GM12878 (cell line): ENCODE results near the gene JADE1. TPM values are rescaled to one million over a fixed set of nuclear protein-coding genes. Genes with fewer than 3 reads are reported as not detected.

Experiments used
- ATAC-seq: fragments of 200-7000 bp; cut with Tn5 transposase; 3 replicates; pipeline ENCODE4 v1.9.1; 2020; ENCODE audit warnings: mild to moderate bottlenecking, moderate library complexity
- BruUV-seq: library from RNA; stranded (reverse); fragments of 400-500 nt; replicated peaks from 2 replicates; lab custom pipeline; 2021; lab: Mats Ljungman, UMichigan
- CTCF ChIA-PET: fragments of 300-600 bp; sonication (Branson Sonifier 250); formaldehyde crosslinking; extraction: SDS; loops from one replicate; lab custom pipeline; 2021; ENCODE audit warnings: inconsistent platforms; lab: Yijun Ruan, JAX
- POLR2A ChIA-PET: fragments of 350-600 bp; formaldehyde crosslinking; extraction: SDS; loops from one replicate; lab custom pipeline; 2021; ENCODE audit warnings: inconsistent platforms; lab: Charles Lee
- RAD21 ChIA-PET: fragments of 300-600 bp; sonication (Branson Sonifier 250); formaldehyde crosslinking; loops from one replicate; lab custom pipeline; 2023; ENCODE audit warnings: antibody characterized with exemption; ENCODE audit not compliant: unreplicated experiment; lab: Charles Lee
- SMC1A ChIA-PET: fragments of 300-600 bp; sonication (Branson Sonifier 250); formaldehyde crosslinking; loops from one replicate; lab custom pipeline; 2023; ENCODE audit not compliant: unreplicated experiment, uncharacterized antibody; lab: Charles Lee
- DNase-seq: peaks from one replicate; pipeline ENCODE4 v3.0.0-alpha.2; 2011; ENCODE audit warnings: low read depth, low spot score
- FAIRE-seq: peaks from 3 replicates; lab custom pipeline; 2011; peaks lifted over from hg19 to GRCh38; lab: Jason Lieb, UNC
- H2AFZ ChIP-seq: 2 replicates; pipeline ENCODE4 v1.6.0; 2011; ENCODE audit warnings: low read depth, low read length, control low read depth; ENCODE audit not compliant: control insufficient read depth
- H3K27ac ChIP-seq: 2 replicates; pipeline ENCODE4 v1.5.1; 2011; ENCODE audit warnings: control low read depth; ENCODE audit not compliant: control insufficient read depth, insufficient read depth
- H3K27me3 ChIP-seq, 2 experiments: replicated peaks in 1 of 2; 2 replicates each; pipeline versions ENCODE4 v1.6.0 to v1.6.1; 2011; ENCODE audit warnings: low read length in 1 of 2; ENCODE audit not compliant: control insufficient read depth in 2 of 2, insufficient read depth in 2 of 2
- H3K36me3 ChIP-seq, 2 experiments: 2 replicates each; pipeline ENCODE4 v1.5.1; 2011; ENCODE audit warnings: low read length in 1 of 2; ENCODE audit not compliant: control insufficient read depth in 2 of 2, insufficient read depth in 2 of 2
- H3K4me1 ChIP-seq: 2 replicates; pipeline ENCODE4 v1.6.1; 2011; ENCODE audit warnings: mild to moderate bottlenecking, low read length, moderate library complexity, mixed read lengths; ENCODE audit not compliant: control insufficient read depth, insufficient read depth
- H3K4me2 ChIP-seq: 2 replicates; pipeline ENCODE4 v1.6.0; 2011; ENCODE audit warnings: control low read depth; ENCODE audit not compliant: control insufficient read depth, insufficient read depth
- H3K4me3 ChIP-seq: fragments of 200-600 bp; sonication (generic); 2 replicates; pipeline ENCODE4 v1.5.1; 2016
- H3K79me2 ChIP-seq: 2 replicates; pipeline ENCODE4 v1.6.0; 2011; ENCODE audit warnings: low read length; ENCODE audit not compliant: control insufficient read depth, insufficient read depth
- H3K9ac ChIP-seq: 2 replicates; pipeline ENCODE4 v1.8.0; 2011; ENCODE audit warnings: low read length, control low read depth, mixed read lengths; ENCODE audit not compliant: control insufficient read depth, insufficient read depth
- H3K9me3 ChIP-seq: replicated peaks from 3 replicates; pipeline ENCODE4 v1.5.1; 2011; ENCODE audit warnings: mild to moderate bottlenecking, low read length; ENCODE audit not compliant: control insufficient read depth, insufficient read depth
- H4K20me1 ChIP-seq: 2 replicates; pipeline ENCODE4 v1.6.0; 2011; ENCODE audit not compliant: control insufficient read depth, insufficient read depth
- CHD2 ChIP-seq: IDR thresholded peaks from 2 replicates; pipeline ENCODE4 v1.6.1; 2011; ENCODE audit warnings: low read depth, low read length, improper control_type of control experiment, borderline replicate concordance
- ESRRA ChIP-seq: IDR thresholded peaks from 2 replicates; pipeline ENCODE4 v1.6.1; 2012; ENCODE audit warnings: mild to moderate bottlenecking, low read length, improper control_type of control experiment
- NKRF ChIP-seq: fragments of 450-650 bp; conservative IDR thresholded peaks from 2 replicates; pipeline ENCODE4 v1.6.1; 2017; ENCODE audit warnings: mild to moderate bottlenecking, moderate library complexity
- PKNOX1 ChIP-seq: fragments of 450-650 bp; IDR thresholded peaks from 2 replicates; pipeline ENCODE4 v1.6.1; 2016; ENCODE audit warnings: mild to moderate bottlenecking
- TAF1 ChIP-seq: IDR thresholded peaks from 2 replicates; pipeline ENCODE4 v1.6.1; 2011; ENCODE audit warnings: mild to moderate bottlenecking, low read depth, low read length, borderline replicate concordance
- TBL1XR1 ChIP-seq: IDR thresholded peaks from 2 replicates; pipeline ENCODE4 v1.6.1; 2012; ENCODE audit warnings: low read depth, low read length, improper control_type of control experiment
- TCF7 ChIP-seq: IDR thresholded peaks from 2 replicates; pipeline ENCODE4 v1.6.1; 2014; ENCODE audit warnings: antibody characterized with exemption, borderline replicate concordance
- YY1 ChIP-seq: IDR thresholded peaks from 2 replicates; pipeline ENCODE4 v1.6.1; 2011; ENCODE audit warnings: low read depth, mild to moderate bottlenecking, low read length
- WGBS: methylation state at CpG from one replicate; pipeline ENCODE4 v1.1.6; 2016; ENCODE audit warnings: low lambda C conversion rate; ENCODE audit not compliant: insufficient replicate concordance, insufficient coverage; ENCODE audit errors: missing lambda C conversion rate; 5-methylcytosine and 5-hydroxymethylcytosine counted together
- in situ Hi-C: fragments of 300-500 bp; cut with MboI; formaldehyde crosslinking; loops from 9 replicates; pipeline ENCODE4 v1.14.3; 2018; ENCODE audit warnings: mixed read lengths
- intact Hi-C: fragments of 100-400 bp; cut with micrococcal nuclease; formaldehyde crosslinking; loops from one replicate; pipeline ENCODE4 v1.14.2; 2022; ENCODE audit not compliant: unreplicated experiment
- polyA plus RNA-seq, 11 experiments: library from polyadenylated mRNA; depleted of rRNA in 4 of 11; unstranded in 6 of 11; stranded (reverse) in 5 of 11; fragments of >200 nt; fragmentation: Nextera tagmentation in 4 of 11; fragmentation: Illumina TruSeq in 1 of 11; extraction: Ambion mirVana in 4 of 11; extraction: Trizol in 1 of 11; gene quantifications; 1 replicate in 1 of 11; 2 replicates in 10 of 11; pipeline versions ENCODE4 v1.2.1 to v1.2.3, GENCODE V29; 2011 to 2016; ENCODE audit warnings: inconsistent platforms in 2 of 11, missing spikeins in 2 of 11, low read depth in 1 of 11
- total RNA-seq, 4 experiments: library from RNA; depleted of rRNA in 3 of 4; stranded (reverse); fragments of >200 nt in 3 of 4; fragmentation: Illumina TruSeq in 1 of 4; extraction: Trizol in 1 of 4; gene quantifications; 2 replicates each; pipeline versions ENCODE4 v1.2.1 to v1.2.3, GENCODE V29; 2013 to 2021

Gene JADE1
- total and polyA plus RNA-seq, 10 of the 15 experiments (the other 5 are each of a cell fraction or from before 2014, with no cell fraction given): 5.9 to 27.2 (median 15.8) TPM

GRCh38 chr4:128802680-128803628 is 6.5 kb upstream of the JADE1 start:
- no peaks in the 10 kb centered on the region for H3K9me3 ChIP-seq
- H3K36me3 ChIP-seq: no peaks in the 10 kb centered on the region
- no peak overlapping the region for H3K27ac ChIP-seq
- H3K4me3 ChIP-seq: no peak overlapping the region
- SMC1A ChIA-PET: interaction anchor here (0.6 to 2.2 kb wide), 12 partner anchors 13 to 348 kb away, joined by 3 to 8 read pairs (median 3); no protein-coding TSS in a partner anchor
- no peak for TF ChIP-seq ESRRA
- TF ChIP-seq CHD2: no peak
- H4K20me1 ChIP-seq: no peaks in the 10 kb centered on the region
- no peaks in the 10 kb centered on the region for H3K79me2 ChIP-seq
- in situ Hi-C loops: loop anchor here (5.0 kb wide), 1 partner anchor 226 kb away; no protein-coding TSS in a partner anchor
- peak; percentile 42 for ATAC-seq
- BruUV-seq: no TSS peak
- RAD21 ChIA-PET: interaction anchor here (0.6 to 2.0 kb wide), 8 partner anchors 8 to 349 kb away, joined by 3 to 7 read pairs (median 5); no protein-coding TSS in a partner anchor
- WGBS: 73% methylated on average over 9 of the region's 9 CpGs
- POLR2A ChIA-PET: interaction anchor here (0.7 to 3.0 kb wide), 3 partner anchors 8 to 49 kb away, joined by 3 to 11 read pairs (median 3); no protein-coding TSS in a partner anchor
- CTCF ChIA-PET: interaction anchor here (0.8 to 1.4 kb wide), 5 partner anchors 10 to 349 kb away, joined by 3 read pairs; no protein-coding TSS in a partner anchor
- peak overlapping the region; percentile 68 for H3K4me2 ChIP-seq
- no peak for DNase-seq
- H3K27me3 ChIP-seq: no peaks in the 10 kb centered on the region
- no peak overlapping the region for H3K9ac ChIP-seq
- intact Hi-C loops: no loop called here
- no peaks in the 10 kb centered on the region; the same call in 1 of the 2 replicates for H3K4me1 ChIP-seq
- FAIRE-seq: no peak
- H2AFZ ChIP-seq: peak overlapping the region; percentile 45

- Histone ChIP-seq H3K27ac (0 out of 2 replicates have a peak overlapping the region, but pooled peaks have one; percentile 42), H3K9me3 (no peaks in the 10 kb centered on the region), H4K20me1 (no peaks in the 10 kb centered on the region), H3K4me3 (no peak overlapping the region), H2AFZ (peak overlapping the region; percentile 45), H3K4me2 (peak overlapping the region; percentile 68), H3K79me2 (no peaks in the 10 kb centered on the region), H3K36me3 (no peaks in the 10 kb centered on the region), H3K4me1 (no peaks in the 10 kb centered on the region; the same call in 1 of the 2 replicates), H3K9ac (no peak overlapping the region), H3K27me3 (no peaks in the 10 kb centered on the region)
- in situ Hi-C loops (loop anchor here (5.0 kb wide), 1 partner anchor 226 kb away; no protein-coding TSS in a partner anchor), intact Hi-C loops (no loop called here)
- ChIA-PET CTCF (interaction anchor here (0.7 to 1.8 kb wide), 3 partner anchors 21 to 523 kb away, joined by 3 to 9 read pairs (median 3); no protein-coding TSS in a partner anchor), RAD21 (interaction anchor here (1.0 to 1.7 kb wide), 4 partner anchors 9 to 28 kb away, joined by 3 to 9 read pairs (median 6); no protein-coding TSS in a partner anchor), POLR2A (interaction anchor here (1.2 to 3.0 kb wide), 2 partner anchors 9 kb away, joined by 3 to 11 read pairs; no protein-coding TSS in a partner anchor), SMC1A (interaction anchor here (0.6 to 1.5 kb wide), 11 partner anchors 10 to 286 kb away, joined by 3 to 8 read pairs (median 4); no protein-coding TSS in a partner anchor)
- ATAC-seq: peak; percentile 94
- no peak for FAIRE-seq
- BruUV-seq: no TSS peak
- WGBS: 0% methylated on average over 2 of the region's 2 CpGs
- no peak for DNase-seq
- TF ChIP-seq TBL1XR1 (no peak), PKNOX1 (no peak), TCF7 (no peak), NKRF (no peak), YY1 (no peak), TAF1 (no peak)
These were observed 5.7 kb upstream of the JADE1 start for GRCh38 chr4:128803783-128804182.
